Measurements from ENCODE around the gene COBL.

COBL gene

DNA sequence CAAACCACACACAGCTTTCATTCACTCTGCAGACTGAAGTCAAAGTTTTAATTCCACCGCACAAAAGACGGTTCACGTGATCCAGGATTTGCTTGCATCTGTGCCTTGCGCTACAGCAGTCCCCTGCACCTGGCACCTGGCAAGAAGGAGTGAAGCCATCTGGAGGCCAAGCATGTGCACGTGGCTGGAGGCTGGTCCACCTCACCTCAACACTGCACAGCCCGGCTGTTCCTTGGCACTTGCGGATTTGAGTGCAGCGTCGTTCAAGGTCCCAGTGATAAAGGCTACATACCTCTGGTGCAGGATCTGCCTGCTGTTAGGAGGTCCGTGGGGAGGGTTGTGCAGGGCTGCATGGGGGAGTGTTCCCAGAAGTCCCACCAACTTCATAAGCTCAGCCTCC is 285.4 kb downstream of the COBL start:
- in situ Hi-C loops (cut with MboI; ENCODE audit: low sequenced_read_pairs): no loop called here

DNA sequence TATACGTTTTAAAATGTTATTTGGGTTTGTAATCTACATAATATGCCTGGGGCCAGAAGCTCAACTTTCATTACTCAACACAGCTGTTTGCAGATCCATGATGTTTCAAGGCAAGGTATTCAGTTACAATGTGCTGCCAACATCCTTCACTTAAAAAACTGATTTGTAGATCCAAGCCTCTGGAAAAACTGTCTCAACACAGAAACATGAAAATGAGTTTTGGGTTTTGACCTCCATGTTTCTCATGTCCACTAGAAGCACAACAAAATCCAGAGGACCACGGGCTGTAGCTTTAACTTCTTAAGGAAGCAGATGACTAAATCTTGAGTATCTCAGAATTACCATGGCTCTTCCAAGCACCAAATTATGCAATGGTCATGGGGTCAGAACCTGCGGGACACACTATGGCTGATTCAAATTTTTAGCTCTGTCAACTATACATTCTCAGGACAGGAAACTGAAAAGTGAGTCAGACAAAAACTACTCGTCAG is 286.9 kb downstream of the COBL start:
- in situ Hi-C loops (cut with MboI; ENCODE audit: low sequenced_read_pairs): no loop called here

- in situ Hi-C loops (cut with MboI; ENCODE audit: low sequenced_read_pairs): no loop called here
Observed at GRCh38 chr7:51029131-51029530, 287.5 kb downstream of the COBL start.

GRCh38 chr7:51027935-51028830 is 288.4 kb downstream of the COBL start:
- in situ Hi-C loops (cut with MboI; ENCODE audit: low sequenced_read_pairs): no loop called here

DNA sequence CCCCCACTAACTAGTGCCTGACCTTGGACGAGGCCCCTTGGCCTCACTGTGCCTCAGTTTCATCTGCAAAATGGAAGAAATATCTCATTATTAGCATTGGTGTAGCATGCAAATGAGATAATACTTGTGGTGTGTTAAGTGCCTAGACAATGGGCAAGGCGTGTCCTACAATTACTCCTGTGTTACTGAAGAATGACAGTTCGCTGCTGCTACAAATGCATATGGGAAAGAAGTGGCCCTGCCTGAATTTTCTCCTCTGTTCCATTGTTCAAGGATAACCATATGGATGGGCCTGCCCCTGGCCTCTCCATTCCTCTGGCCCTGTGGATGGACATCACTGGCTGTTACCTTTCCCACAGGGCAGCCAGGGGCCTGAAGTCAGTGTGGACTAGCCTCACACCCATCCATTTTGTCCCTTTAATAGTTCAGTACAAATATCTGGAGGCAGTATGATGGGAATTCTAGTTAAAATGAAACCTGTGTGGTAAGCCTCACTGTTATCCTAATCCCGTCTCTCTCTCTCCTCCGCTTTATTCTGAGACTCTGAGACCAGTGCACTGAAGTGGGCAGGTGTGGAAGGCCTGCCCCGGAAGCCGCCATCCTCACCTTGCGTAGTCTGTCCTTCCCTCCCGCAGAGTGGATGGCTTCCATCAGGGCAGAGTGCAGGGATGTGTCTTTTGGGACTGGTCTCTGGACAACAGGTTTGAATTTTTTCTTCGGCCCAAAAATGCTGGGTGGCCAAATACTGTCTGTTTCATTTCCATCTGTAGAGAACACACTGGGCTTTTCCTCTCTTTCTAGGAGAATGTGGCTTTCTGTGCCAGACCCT is 289.3 kb downstream of the COBL start:
- in situ Hi-C loops (cut with MboI; ENCODE audit: low sequenced_read_pairs): no loop called here

GRCh38 chr7:51026341-51026740 is 290.3 kb downstream of the COBL start:
- in situ Hi-C loops (cut with MboI; ENCODE audit: low sequenced_read_pairs): no loop called here

DNA sequence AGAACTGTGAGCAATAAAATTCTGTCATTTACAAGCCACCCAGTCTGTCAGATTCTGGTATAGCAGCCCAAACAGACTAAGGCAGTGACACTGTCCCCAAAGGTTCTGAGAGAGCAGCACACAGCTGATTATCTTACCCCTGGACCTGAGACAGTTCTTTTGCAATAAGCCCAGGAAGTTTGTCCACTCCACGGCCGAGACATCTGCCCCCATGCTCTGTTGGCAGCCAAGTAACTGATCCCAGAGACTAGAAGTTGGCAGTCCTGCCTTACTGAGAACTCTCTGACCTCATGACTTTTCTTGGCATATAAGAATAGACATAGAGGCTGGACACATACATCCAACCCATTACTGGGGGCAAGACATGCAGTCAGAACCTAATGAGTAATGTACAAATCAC is 290.9 kb downstream of the COBL start:
- in situ Hi-C loops (cut with MboI; ENCODE audit: low sequenced_read_pairs): no loop called here

DNA sequence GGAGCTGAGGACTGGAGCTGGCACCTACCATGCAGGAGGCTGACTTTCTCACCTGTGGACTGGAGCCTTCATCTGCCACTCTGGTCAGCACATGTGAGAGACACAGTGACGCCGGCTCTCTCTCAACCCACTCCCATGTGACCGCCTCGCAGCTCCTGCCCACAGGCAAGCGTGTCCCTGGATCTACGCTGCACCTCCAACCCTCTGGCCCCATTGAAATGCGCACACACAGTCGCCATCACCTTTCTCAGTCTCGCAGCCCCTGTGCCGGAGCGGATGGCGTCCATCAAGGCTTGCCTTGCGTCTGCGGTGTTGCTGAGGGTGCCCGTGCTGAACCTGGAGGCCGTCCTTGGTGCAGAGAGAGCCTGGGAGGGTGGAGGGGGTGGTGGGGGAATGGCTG is 291.7 kb downstream of the COBL start:
- in situ Hi-C loops (cut with MboI; ENCODE audit: low sequenced_read_pairs): no loop called here

DNA sequence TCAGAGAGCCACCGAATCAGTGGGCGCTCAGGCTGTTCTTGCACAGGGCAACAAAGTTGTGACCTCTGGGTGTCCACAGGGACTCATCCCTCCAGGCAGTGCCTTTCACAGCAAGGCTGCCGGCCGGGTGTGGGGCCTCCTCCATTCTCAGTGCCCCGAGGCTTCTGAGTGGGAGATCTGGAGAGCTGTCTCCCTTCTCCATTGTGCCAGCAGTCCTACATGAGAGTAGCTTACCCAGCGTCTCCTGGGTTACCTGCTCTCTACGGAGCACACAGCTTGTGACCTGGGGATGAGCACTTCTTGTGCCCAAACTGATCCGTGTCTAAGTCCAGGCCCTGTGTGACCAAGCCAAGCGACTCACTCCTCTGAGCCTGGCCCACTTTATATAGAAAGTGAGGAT is 293.1 kb downstream of the COBL start:
- in situ Hi-C loops (cut with MboI; ENCODE audit: low sequenced_read_pairs): no loop called here

DNA sequence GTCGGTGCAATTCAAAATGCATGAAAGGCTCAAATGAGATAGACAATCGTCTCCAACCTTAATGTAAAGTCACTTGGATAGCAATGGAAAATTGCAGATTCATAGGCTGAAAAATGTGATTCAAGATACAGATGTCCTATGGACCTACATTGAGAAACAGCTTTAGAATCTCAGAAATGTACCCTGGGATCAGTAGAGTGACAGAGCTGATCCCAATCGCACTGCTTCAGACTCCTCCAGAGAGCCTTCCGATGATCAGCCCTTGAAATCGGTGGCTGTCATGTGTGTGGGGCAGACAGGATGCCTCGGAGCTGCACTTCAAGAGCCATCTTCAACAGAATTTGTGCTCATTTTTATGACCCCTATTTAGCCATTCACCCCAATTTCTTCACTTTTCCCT is 293.8 kb downstream of the COBL start:
- in situ Hi-C loops (cut with MboI; ENCODE audit: low sequenced_read_pairs): no loop called here

DNA sequence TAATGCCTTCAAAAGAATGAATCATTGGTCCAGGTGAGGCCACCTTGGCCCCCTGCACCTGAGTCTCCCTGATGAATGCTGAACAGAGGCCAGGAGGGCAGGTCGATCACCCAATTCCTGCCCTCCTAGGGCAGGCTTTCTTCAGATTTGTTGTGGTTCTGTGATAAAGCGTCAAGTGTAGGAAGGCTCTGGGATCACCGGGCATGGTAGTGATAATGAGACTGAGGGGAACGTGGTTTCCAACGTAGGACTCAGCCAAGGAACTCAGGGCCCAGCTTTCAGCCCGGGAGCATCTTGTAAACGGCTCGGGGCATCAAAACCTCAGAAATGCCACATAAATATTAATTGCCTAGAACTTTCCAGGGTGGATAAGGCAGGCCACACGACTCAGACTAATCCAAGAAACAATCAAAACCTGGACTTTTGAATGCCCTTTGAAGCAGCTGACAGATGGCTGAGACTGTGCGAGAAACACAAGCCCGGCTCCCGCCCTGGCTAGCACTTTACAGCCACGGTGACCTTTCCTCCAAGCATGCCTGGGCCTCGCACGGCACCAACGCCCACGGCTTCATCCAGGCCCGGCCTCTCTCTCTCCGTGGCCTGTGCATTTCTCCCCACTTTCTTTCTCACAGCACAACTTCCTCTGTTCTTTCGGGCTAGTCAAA is 294.6 kb downstream of the COBL start:
- in situ Hi-C loops (cut with MboI; ENCODE audit: low sequenced_read_pairs): no loop called here

DNA sequence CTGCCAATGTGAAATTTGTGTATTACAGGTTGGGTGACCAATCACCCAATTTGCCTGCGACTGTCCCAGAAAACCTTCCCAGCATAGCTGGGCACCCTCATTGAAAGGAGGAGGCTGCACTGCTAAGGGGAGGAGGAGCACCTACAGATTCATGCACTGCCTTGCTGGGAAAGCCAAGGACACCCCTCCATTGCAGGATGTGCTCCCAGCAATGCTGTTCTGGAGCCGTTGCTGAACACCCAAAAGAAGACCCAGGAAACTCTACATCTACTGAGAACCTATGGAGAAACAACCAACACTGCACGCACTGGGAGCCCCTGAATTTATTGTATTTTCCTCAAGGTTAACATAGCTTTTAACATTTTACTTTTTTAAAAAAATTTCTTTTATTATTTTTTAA is 295.7 kb downstream of the COBL start:
- in situ Hi-C loops (cut with MboI; ENCODE audit: low sequenced_read_pairs): no loop called here

DNA sequence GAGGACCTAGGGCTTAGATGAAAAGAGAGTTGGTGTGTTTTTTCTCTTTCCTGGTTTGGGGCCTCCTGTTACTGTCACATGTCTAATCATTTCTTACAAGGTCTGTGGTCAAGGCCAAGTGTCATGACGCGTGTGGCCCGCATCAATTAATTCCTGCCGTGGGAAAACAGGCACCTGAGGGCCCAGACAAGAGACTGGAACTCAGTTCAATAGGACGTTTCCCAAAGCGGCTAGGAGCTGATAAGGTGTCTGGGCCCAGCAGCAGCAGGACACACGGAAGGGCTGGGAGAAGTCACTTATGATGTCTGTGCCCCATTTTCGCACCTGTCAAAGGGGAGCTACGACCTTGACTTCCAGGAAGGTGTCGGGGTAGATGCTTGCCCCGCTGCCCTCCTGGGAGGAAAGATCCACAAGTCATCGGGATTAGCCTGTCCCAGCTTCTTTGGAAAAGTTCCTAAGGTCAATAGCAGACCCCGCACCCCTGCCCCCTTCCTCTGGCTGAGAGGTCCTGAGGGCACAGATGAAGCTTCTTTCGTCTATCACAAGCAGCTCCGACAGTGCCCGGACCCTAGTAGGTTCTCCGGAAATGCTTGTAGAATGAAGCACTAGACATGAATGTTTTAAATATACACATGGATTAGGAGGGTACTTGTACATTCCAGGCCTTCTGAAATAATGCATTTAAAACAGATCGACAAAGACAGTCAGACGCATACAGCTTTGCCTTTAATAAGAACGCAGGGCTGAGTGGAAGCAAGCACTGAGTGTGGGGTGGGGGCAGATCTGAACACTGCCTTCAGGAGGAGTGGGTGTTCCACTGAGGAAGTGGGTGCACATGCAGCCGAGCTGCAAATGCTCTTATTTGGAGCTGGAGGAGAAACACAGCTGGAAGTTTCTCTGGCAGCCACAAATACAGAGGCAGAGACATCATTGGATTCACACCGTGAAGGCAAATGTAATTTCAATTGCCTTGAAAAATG is 296.4 kb downstream of the COBL start:
- in situ Hi-C loops (cut with MboI; ENCODE audit: low sequenced_read_pairs): no loop called here

- in situ Hi-C loops (cut with MboI; ENCODE audit: low sequenced_read_pairs): no loop called here
Observed at GRCh38 chr7:51019191-51019844, 297.3 kb downstream of the COBL start.

DNA sequence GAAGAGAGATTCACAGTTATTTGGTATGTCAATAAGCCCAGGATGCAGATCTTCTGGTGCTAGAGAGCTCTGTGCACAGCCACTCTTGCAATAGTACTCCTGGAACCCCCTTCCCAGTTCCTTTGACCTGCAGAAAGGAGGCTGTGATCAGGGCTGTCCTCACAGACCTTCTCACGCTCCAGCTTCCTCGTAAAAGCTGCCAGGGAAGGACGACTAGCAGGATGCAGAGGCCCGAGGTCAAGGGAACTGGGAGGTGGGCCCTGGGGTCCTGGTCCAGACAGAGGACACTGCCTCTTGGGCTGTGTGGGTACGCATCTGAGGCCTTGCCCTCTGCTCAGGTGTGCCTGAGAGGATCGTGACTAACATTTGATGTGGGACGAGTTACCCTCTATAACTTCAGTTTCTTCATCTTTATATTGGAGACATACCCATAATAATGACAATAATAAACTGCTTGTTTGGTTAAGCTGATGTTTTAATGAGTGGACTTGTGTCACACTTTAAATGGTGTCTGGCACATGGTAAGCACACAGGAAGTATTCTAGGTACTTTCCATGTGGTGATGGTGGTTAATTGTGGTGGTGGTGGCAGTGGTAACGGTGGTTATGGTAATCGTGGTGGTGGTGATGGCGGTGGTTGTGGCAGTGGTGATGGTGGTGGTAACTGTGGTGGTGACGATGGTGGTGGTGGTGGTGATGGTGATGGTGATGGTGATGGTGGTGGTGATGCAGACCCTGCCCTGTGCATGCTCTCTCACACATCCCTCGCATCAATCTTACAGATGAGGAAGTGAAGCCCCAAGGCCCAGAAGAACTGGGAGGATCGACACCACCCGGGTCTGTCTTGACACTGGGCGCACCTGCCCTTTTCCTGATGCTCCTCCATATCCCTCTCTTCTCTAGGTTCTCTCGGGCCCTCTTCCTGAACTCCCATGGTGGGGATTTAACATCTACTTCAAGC is 298.8 kb downstream of the COBL start:
- in situ Hi-C loops (cut with MboI; ENCODE audit: low sequenced_read_pairs): no loop called here

GRCh38 chr7:51016546-51016945 is 300.1 kb downstream of the COBL start:
- in situ Hi-C loops (cut with MboI; ENCODE audit: low sequenced_read_pairs): no loop called here

GRCh38 chr7:51015581-51015980 is 301.0 kb downstream of the COBL start:
- in situ Hi-C loops (cut with MboI; ENCODE audit: low sequenced_read_pairs): no loop called here

DNA sequence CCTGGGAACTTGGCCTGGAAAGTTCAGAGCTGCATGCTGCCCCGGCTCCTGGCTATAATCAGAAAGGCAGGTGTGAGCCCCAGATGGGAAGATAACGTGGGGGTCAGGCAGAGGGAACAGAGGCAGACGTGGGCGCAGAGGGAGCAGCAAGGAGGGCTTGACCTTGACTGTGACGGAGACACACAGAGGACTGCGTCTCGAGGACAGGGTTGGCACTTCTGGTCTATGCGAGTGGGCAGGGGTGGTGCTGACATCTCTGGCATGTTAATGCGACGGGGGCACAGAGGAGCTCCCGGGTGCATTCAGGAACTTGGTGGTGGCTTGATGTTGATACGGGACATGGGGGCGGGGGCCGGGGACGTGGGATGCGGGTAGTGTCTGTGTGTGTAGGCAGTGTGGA is 301.8 kb downstream of the COBL start:
- in situ Hi-C loops (cut with MboI; ENCODE audit: low sequenced_read_pairs): no loop called here

All from HL-60/S4 treated with retinoic acid at 250 ng/mL for 4 days and 3 days (cell line).